ENCODE results near the gene ERCC8. TPM values are rescaled to one million over a fixed set of nuclear protein-coding genes. Genes with fewer than 3 reads are reported as not detected.

The ERCC8 gene
- polyA plus RNA-seq, 3 donors, result 5.5 to 16.8 (median 10.6) TPM

GRCh38 chr5:60980511-60980910, 35.6 kb upstream of the ERCC8 start:
- Histone ChIP-seq H4K20me1 (ENCODE audit: insufficient read depth, low read length) (no peaks in the 10 kb centered on the region), H3K27ac (ENCODE audit: low read depth in 1 of 2, low read length in 2 of 2) (no peak overlapping the region), H3K36me3 (replicated peaks in 1 of 2; ENCODE audit: control insufficient read depth in 1 of 2, insufficient read depth in 2 of 2, low read length in 2 of 2) (no peaks in the 10 kb centered on the region), H3K4me1 (ENCODE audit: control insufficient read depth in 1 of 2, insufficient read depth in 2 of 2, low read length in 2 of 2) (no peaks in the 10 kb centered on the region), H3K9me3 (replicated peaks in 1 of 2; ENCODE audit: control insufficient read depth in 1 of 2, insufficient read depth in 1 of 2, low read length in 2 of 2) (peaks cover 16 to 37% of the 10 kb centered on the region in 2 donors), H3K79me2 (ENCODE audit: insufficient read depth, low read length) (no peaks in the 10 kb centered on the region), H2AFZ (ENCODE audit: insufficient read depth, low read depth, low read length, poor library complexity, severe bottlenecking) (no peak overlapping the region), H3K9ac (ENCODE audit: insufficient read depth, low read length, poor library complexity, severe bottlenecking) (no peak overlapping the region), H3K4me3 (replicated peaks in 1 of 3; ENCODE audit: low read depth in 2 of 3, low read length in 3 of 3) (no peak overlapping the region), H3K4me2 (replicated peaks; ENCODE audit: extremely low read depth, low read length, poor library complexity, severe bottlenecking) (no peak overlapping the region), H3K27me3 (ENCODE audit: control insufficient read depth in 2 of 2, insufficient read depth in 2 of 2, low read length in 2 of 2) (no peaks in the 10 kb centered on the region)
- no peak overlapping the region for H3K27ac Mint-ChIP-seq
- peaks cover 1 to 25% of the 10 kb centered on the region in 2 donors for H3K36me3 Mint-ChIP-seq
- H3K4me1 Mint-ChIP-seq, result no peaks in the 10 kb centered on the region
- H3K9me3 Mint-ChIP-seq, result peaks cover 21 to 45% (median 32%) of the 10 kb centered on the region in 7 donors
- 100% methylated on average over 1 of the region's 2 CpGs for WGBS (ENCODE audit: insufficient coverage)
- TF ChIP-seq CTCF (IDR thresholded peaks at IDR 0.05), result no peak
- intact Hi-C loops (cut with micrococcal nuclease), result no loop called here
- no peak for DNase-seq
- no peaks in the 10 kb centered on the region for H3K27me3 Mint-ChIP-seq (ENCODE audit: low read depth in 3 of 3)
- H3K4me3 Mint-ChIP-seq, result no peak overlapping the region

- H3K79me2 ChIP-seq (ENCODE audit: insufficient read depth, low read length), result no peaks in the 10 kb centered on the region
- WGBS (ENCODE audit: insufficient coverage), result 100% methylated on average over 1 of the region's 1 CpG
- H3K36me3 Mint-ChIP-seq, result peaks cover 1 to 18% of the 10 kb centered on the region in 2 donors
- H3K4me3 ChIP-seq (replicated peaks in 1 of 3; ENCODE audit: low read depth in 2 of 3, low read length in 3 of 3), result no peak overlapping the region
- TF ChIP-seq CTCF (IDR thresholded peaks at IDR 0.05), result no peak
- no peak overlapping the region for H3K27ac ChIP-seq (ENCODE audit: low read depth in 1 of 2, low read length in 2 of 2)
- H3K27me3 ChIP-seq (ENCODE audit: control insufficient read depth in 2 of 2, insufficient read depth in 2 of 2, low read length in 2 of 2), result no peaks in the 10 kb centered on the region
- H3K27me3 Mint-ChIP-seq (ENCODE audit: low read depth in 3 of 3), result no peaks in the 10 kb centered on the region
- no peaks in the 10 kb centered on the region for H3K36me3 ChIP-seq (replicated peaks in 1 of 2; ENCODE audit: control insufficient read depth in 1 of 2, insufficient read depth in 2 of 2, low read length in 2 of 2)
- peaks cover 8 to 40% of the 10 kb centered on the region in 2 donors for H3K9me3 ChIP-seq (replicated peaks in 1 of 2; ENCODE audit: control insufficient read depth in 1 of 2, insufficient read depth in 1 of 2, low read length in 2 of 2)
- no peak overlapping the region for H3K9ac ChIP-seq (ENCODE audit: insufficient read depth, low read length, poor library complexity, severe bottlenecking)
- peak overlapping the region in 1 of 7 donors; percentile 57 for H3K27ac Mint-ChIP-seq
- no peaks in the 10 kb centered on the region for H3K4me1 Mint-ChIP-seq
- H2AFZ ChIP-seq (ENCODE audit: insufficient read depth, low read depth, low read length, poor library complexity, severe bottlenecking), result no peak overlapping the region
- no peak for DNase-seq
- H3K4me3 Mint-ChIP-seq, result no peak overlapping the region
- H3K4me2 ChIP-seq (replicated peaks; ENCODE audit: extremely low read depth, low read length, poor library complexity, severe bottlenecking), result no peak overlapping the region
- intact Hi-C loops (cut with micrococcal nuclease), result no loop called here
- H3K9me3 Mint-ChIP-seq, result peaks cover 11 to 34% (median 23%) of the 10 kb centered on the region in 7 donors
- H3K4me1 ChIP-seq (ENCODE audit: control insufficient read depth in 1 of 2, insufficient read depth in 2 of 2, low read length in 2 of 2), result no peaks in the 10 kb centered on the region
- H4K20me1 ChIP-seq (ENCODE audit: insufficient read depth, low read length), result no peaks in the 10 kb centered on the region
Observed at GRCh38 chr5:60978968-60979367, 34.1 kb upstream of the ERCC8 start.

All from CD14-positive monocyte (primary cell).